ENCODE measurements around the gene BRSK2. TPM values are rescaled to one million over a fixed set of nuclear protein-coding genes. Genes with fewer than 3 reads are reported as not detected.

The BRSK2 gene
- polyA plus RNA-seq, 1 of the 3 experiments (the other 2 are of a cell fraction) = 0.64 TPM

- peaks cover 0 to 10% of the 10 kb centered on the region in 2 experiments; a peak in 1 of 4 replicates for H3K4me1 ChIP-seq (ENCODE audit: control insufficient read depth in 1 of 2, insufficient read depth in 2 of 2, low read depth in 1 of 2, low read length in 1 of 2)
- 96% methylated on average over 11 of the region's 44 CpGs for WGBS (ENCODE audit: low lambda C conversion rate)
- H2AFZ ChIP-seq (ENCODE audit: low read depth) = no peak overlapping the region
- H4K20me1 ChIP-seq (ENCODE audit: insufficient read depth) = no peaks in the 10 kb centered on the region
- no peaks in the 10 kb centered on the region for H3K36me3 ChIP-seq (replicated peaks in 1 of 2; ENCODE audit: control insufficient read depth in 1 of 2, insufficient read depth in 2 of 2, low read length in 1 of 2)
- ChIA-PET POLR2A (no interaction called here), CTCF (interaction anchor here (2.1 kb wide), 1 partner anchor 59 kb away, joined by 12 read pairs; no protein-coding TSS in a partner anchor)
- H3K4me3 ChIP-seq (ENCODE audit: low read depth in 2 of 2, low read length in 1 of 2) = no peak overlapping the region
- TF ChIP-seq FOXJ3 (CRISPR knock-in tag; IDR thresholded peaks at IDR 0.05) (no peak), EP300 (IDR thresholded peaks at IDR 0.05; ENCODE audit: borderline replicate concordance in 1 of 2, low read depth in 1 of 2, low read length in 1 of 2) (no peak), RXRA (IDR thresholded peaks at IDR 0.05; ENCODE audit: borderline replicate concordance, low read depth) (no peak), CTCF (IDR thresholded peaks at IDR 0.05) (no peak), GATA2 (CRISPR knock-in tag; IDR thresholded peaks at IDR 0.05) (no peak), MAX (IDR thresholded peaks at IDR 0.05; ENCODE audit: low read depth) (no peak), USF2 (IDR thresholded peaks at IDR 0.05; ENCODE audit: borderline replicate concordance, low read depth, low read length) (no peak), NFIC (IDR thresholded peaks at IDR 0.05; ENCODE audit: borderline replicate concordance) (no peak)
- H3K9ac ChIP-seq = no peak overlapping the region
- H3K79me2 ChIP-seq (ENCODE audit: insufficient read depth) = no peaks in the 10 kb centered on the region
- no peaks in the 10 kb centered on the region for H3K9me2 ChIP-seq
- no peaks in the 10 kb centered on the region for H3K27me3 ChIP-seq (ENCODE audit: insufficient read depth)
- no peak for DNase-seq
- no peak overlapping the region for H3K27ac ChIP-seq (ENCODE audit: low read depth in 2 of 2, low read length in 1 of 2)
- no peaks in the 10 kb centered on the region for H3K9me3 ChIP-seq
- H3F3A ChIP-seq (replicated peaks; ENCODE audit: insufficient read depth) = no peaks in the 10 kb centered on the region
- no peak overlapping the region for H3K4me2 ChIP-seq
Observed at GRCh38 chr11:1456596-1457325, 67.0 kb downstream of the BRSK2 start.

GRCh38 chr11:1457326-1457680 is 67.6 kb downstream of the BRSK2 start:
- Histone ChIP-seq H3K79me2 (ENCODE audit: insufficient read depth) (no peaks in the 10 kb centered on the region), H4K20me1 (ENCODE audit: insufficient read depth) (no peaks in the 10 kb centered on the region), H3K4me2 (no peak overlapping the region), H3K9ac (no peak overlapping the region), H3K9me3 (no peaks in the 10 kb centered on the region), H3K27me3 (ENCODE audit: insufficient read depth) (no peaks in the 10 kb centered on the region), H3K4me1 (ENCODE audit: control insufficient read depth in 1 of 2, insufficient read depth in 2 of 2, low read depth in 1 of 2, low read length in 1 of 2) (peaks cover 0 to 10% of the 10 kb centered on the region in 2 experiments; a peak in 1 of 4 replicates), H3K4me3 (ENCODE audit: low read depth in 2 of 2, low read length in 1 of 2) (no peak overlapping the region), H2AFZ (ENCODE audit: low read depth) (no peak overlapping the region), H3F3A (replicated peaks; ENCODE audit: insufficient read depth) (no peaks in the 10 kb centered on the region), H3K27ac (ENCODE audit: low read depth in 2 of 2, low read length in 1 of 2) (no peak overlapping the region; a peak in 1 of 4 replicates), H3K9me2 (no peaks in the 10 kb centered on the region), H3K36me3 (replicated peaks in 1 of 2; ENCODE audit: control insufficient read depth in 1 of 2, insufficient read depth in 2 of 2, low read length in 1 of 2) (no peaks in the 10 kb centered on the region)
- DNase-seq = no peak
- ChIA-PET CTCF (interaction anchor here (4.2 kb wide), 1 partner anchor 58 kb away, joined by 23 read pairs; no protein-coding TSS in a partner anchor), POLR2A (no interaction called here)
- 85% methylated on average over 4 of the region's 13 CpGs for WGBS (ENCODE audit: low lambda C conversion rate)
- TF ChIP-seq USF2 (IDR thresholded peaks at IDR 0.05; ENCODE audit: borderline replicate concordance, low read depth, low read length) (no peak), GATA2 (CRISPR knock-in tag; IDR thresholded peaks at IDR 0.05) (no peak), TCF12 (IDR thresholded peaks at IDR 0.05) (no peak), NFIC (IDR thresholded peaks at IDR 0.05; ENCODE audit: borderline replicate concordance) (no peak), IRF3 (IDR thresholded peaks at IDR 0.05; ENCODE audit: low read depth, low read length) (no peak), RFX5 (IDR thresholded peaks at IDR 0.05; ENCODE audit: low read length) (no peak), SMC3 (IDR thresholded peaks at IDR 0.05; ENCODE audit: low read depth, low read length) (no peak), RXRA (IDR thresholded peaks at IDR 0.05; ENCODE audit: borderline replicate concordance, low read depth) (no peak), FOXM1 (IDR thresholded peaks at IDR 0.05; ENCODE audit: low read depth) (no peak), POLR2AphosphoS5 (IDR thresholded peaks at IDR 0.05; ENCODE audit: low read depth, low read length) (no peak), MAX (IDR thresholded peaks at IDR 0.05; ENCODE audit: low read depth) (no peak), MEF2A (IDR thresholded peaks at IDR 0.05; ENCODE audit: borderline replicate concordance, low read depth) (no peak), TEAD4 (IDR thresholded peaks at IDR 0.05; ENCODE audit: borderline replicate concordance, insufficient read depth) (no peak)
